Activated B cell treated with CpG ODN at 0.5 μM for 24 hours (primary cell): ENCODE measurements around the gene TSPOAP1. TPM values are rescaled to one million over a fixed set of nuclear protein-coding genes. Genes with fewer than 3 reads are reported as not detected.

Experiments used
- ATAC-seq: fragments of 200-7000 bp; cut with Tn5 transposase; one replicate; pipeline ENCODE4 v1.10.0; 2021; ENCODE audit warnings: low read depth, mild to moderate bottlenecking, moderate library complexity
- CTCF ChIA-PET: fragments of 350-600 bp; sonication (Branson Sonifier 250); formaldehyde crosslinking; loops from one replicate; lab custom pipeline; 2021; ENCODE audit warnings: antibody characterized with exemption; lab: Charles Lee
- POLR2A ChIA-PET: fragments of 350-600 bp; sonication (Branson Sonifier 250); formaldehyde crosslinking; loops from one replicate; lab custom pipeline; 2021; ENCODE audit warnings: antibody characterized with exemption; lab: Charles Lee
- DNase-seq: peaks from one replicate; pipeline ENCODE4 v3.0.0; 2022
- H3K27ac Mint-ChIP-seq: one replicate; pipeline ENCODE4 v1.8.0; 2020; ENCODE audit warnings: mixed read lengths
- H3K27me3 Mint-ChIP-seq: one replicate; pipeline ENCODE4 v1.8.0; 2021; ENCODE audit warnings: mixed read lengths
- H3K36me3 Mint-ChIP-seq: one replicate; pipeline ENCODE4 v1.8.0; 2021; ENCODE audit warnings: low read depth, mixed read lengths
- H3K4me1 Mint-ChIP-seq: one replicate; pipeline ENCODE4 v1.8.0; 2021; ENCODE audit warnings: mixed read lengths
- H3K4me3 Mint-ChIP-seq: one replicate; pipeline ENCODE4 v1.8.0; 2020; ENCODE audit warnings: mild to moderate bottlenecking, mixed read lengths
- H3K9me3 Mint-ChIP-seq: one replicate; pipeline ENCODE4 v1.8.0; 2020; ENCODE audit warnings: mixed read lengths
- intact Hi-C: fragments of 100-400 bp; cut with micrococcal nuclease; formaldehyde crosslinking; loops from one replicate; pipeline ENCODE4 v1.15.1; 2024
- total RNA-seq: library from RNA; stranded (reverse); gene quantifications from 2 replicates; pipeline ENCODE4 v1.2.3, GENCODE V29; 2022
- TF ChIP-seq, protein P1 (sequence below): fragments of 200-600 bp; IDR thresholded peaks from one replicate; pipeline ENCODE4 v1.8.0; 2022; ENCODE audit warnings: antibody characterized with exemption, mild to moderate bottlenecking

TSPOAP1 gene
- total RNA-seq, 1 donor from 2014 or later = 22.5 TPM

DNA sequence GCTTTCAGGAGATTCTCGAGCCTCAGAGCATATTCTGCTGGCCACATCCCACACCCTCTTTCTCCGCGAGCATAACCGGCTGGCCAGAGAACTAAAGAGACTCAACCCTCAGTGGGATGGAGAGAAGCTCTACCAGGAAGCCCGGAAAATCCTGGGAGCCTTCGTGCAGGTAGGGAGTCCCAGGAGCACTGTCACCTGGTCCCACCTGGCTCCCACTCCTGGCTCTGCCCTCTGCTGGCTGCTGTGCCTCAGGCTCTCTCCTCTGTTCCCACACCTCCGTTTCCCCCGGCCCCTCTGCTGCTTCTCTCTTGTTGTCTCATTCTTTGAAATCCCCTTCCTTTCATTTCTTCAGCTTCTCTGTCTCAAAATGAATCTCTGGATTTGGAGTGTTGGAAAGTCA is 73.8 kb downstream of the TSPOAP1 start:
- H3K36me3 Mint-ChIP-seq = no peaks in the 10 kb centered on the region
- H3K27ac Mint-ChIP-seq = no peak overlapping the region
- peaks cover 5% of the 10 kb centered on the region for H3K4me1 Mint-ChIP-seq
- no peak overlapping the region for H3K4me3 Mint-ChIP-seq
- TF ChIP-seq, protein P1, sequence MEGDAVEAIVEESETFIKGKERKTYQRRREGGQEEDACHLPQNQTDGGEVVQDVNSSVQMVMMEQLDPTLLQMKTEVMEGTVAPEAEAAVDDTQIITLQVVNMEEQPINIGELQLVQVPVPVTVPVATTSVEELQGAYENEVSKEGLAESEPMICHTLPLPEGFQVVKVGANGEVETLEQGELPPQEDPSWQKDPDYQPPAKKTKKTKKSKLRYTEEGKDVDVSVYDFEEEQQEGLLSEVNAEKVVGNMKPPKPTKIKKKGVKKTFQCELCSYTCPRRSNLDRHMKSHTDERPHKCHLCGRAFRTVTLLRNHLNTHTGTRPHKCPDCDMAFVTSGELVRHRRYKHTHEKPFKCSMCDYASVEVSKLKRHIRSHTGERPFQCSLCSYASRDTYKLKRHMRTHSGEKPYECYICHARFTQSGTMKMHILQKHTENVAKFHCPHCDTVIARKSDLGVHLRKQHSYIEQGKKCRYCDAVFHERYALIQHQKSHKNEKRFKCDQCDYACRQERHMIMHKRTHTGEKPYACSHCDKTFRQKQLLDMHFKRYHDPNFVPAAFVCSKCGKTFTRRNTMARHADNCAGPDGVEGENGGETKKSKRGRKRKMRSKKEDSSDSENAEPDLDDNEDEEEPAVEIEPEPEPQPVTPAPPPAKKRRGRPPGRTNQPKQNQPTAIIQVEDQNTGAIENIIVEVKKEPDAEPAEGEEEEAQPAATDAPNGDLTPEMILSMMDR = no peak
- peaks cover 16% of the 10 kb centered on the region for H3K27me3 Mint-ChIP-seq
- no peaks in the 10 kb centered on the region for H3K9me3 Mint-ChIP-seq
- DNase-seq (no peak), ATAC-seq (no peak)
- ChIA-PET CTCF (interaction anchor here (1.1 kb wide), 1 partner anchor 13 kb away, joined by 4 read pairs; no protein-coding TSS in a partner anchor), POLR2A (no interaction called here)
- intact Hi-C loops = no loop called here

GRCh38 chr17:58253082-58253481 is 75.5 kb downstream of the TSPOAP1 start:
- DNase-seq (no peak), ATAC-seq (no peak)
- H3K9me3 Mint-ChIP-seq = no peaks in the 10 kb centered on the region
- POLR2A ChIA-PET = no interaction called here
- TF ChIP-seq, protein P1 = no peak
- no peaks in the 10 kb centered on the region for H3K36me3 Mint-ChIP-seq
- peaks cover 9% of the 10 kb centered on the region for H3K27me3 Mint-ChIP-seq
- H3K4me1 Mint-ChIP-seq = peaks cover 10% of the 10 kb centered on the region
- intact Hi-C loops = no loop called here
- H3K4me3 Mint-ChIP-seq = no peak overlapping the region
- no peak overlapping the region for H3K27ac Mint-ChIP-seq
- CTCF ChIA-PET = interaction anchor here (1.4 kb wide), 1 partner anchor 11 kb away, joined by 3 read pairs; no protein-coding TSS in a partner anchor

DNA sequence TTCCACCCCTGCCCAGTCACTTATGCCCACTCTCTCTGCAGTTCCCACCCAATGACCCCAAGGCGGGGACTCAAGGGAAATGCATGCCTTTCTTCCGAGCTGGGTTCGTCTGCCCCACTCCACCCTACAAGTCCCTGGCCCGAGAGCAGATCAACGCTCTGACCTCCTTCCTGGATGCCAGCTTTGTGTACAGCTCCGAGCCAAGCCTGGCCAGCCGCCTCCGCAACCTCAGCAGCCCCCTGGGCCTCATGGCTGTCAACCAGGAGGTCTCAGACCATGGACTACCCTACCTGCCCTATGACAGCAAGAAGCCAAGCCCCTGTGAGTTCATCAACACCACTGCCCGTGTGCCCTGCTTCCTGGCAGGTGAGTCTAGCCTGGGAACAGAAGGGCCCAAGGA is 76.5 kb downstream of the TSPOAP1 start:
- no peak overlapping the region for H3K27ac Mint-ChIP-seq
- TF ChIP-seq, protein P1 = no peak
- H3K27me3 Mint-ChIP-seq = peaks cover 7% of the 10 kb centered on the region
- CTCF ChIA-PET = interaction anchor here (1.4 kb wide), 2 partner anchors 10 to 32 kb away, joined by 3 read pairs; no protein-coding TSS in a partner anchor
- no peak for DNase-seq
- H3K36me3 Mint-ChIP-seq = no peaks in the 10 kb centered on the region
- no peak overlapping the region for H3K4me3 Mint-ChIP-seq
- POLR2A ChIA-PET = no interaction called here
- no peak for ATAC-seq
- H3K4me1 Mint-ChIP-seq = peaks cover 14% of the 10 kb centered on the region
- H3K9me3 Mint-ChIP-seq = no peaks in the 10 kb centered on the region
- intact Hi-C loops = no loop called here

Other genes with a start within 250 kb of the TSPOAP1 start
- gene DYNLL2, start 245.4 kb downstream of the TSPOAP1 start, total RNA-seq = 19.5 and 19.6 TPM in 2 replicates
- not detected in 2 replicates for gene OR4D1, start 180.4 kb downstream of the TSPOAP1 start, total RNA-seq
- not detected in 2 replicates for gene OR4D2, start 161.8 kb downstream of the TSPOAP1 start, total RNA-seq
- gene EPX, start 136.1 kb downstream of the TSPOAP1 start, total RNA-seq = not detected in 2 replicates
- gene MKS1, start 109.5 kb downstream of the TSPOAP1 start, total RNA-seq = 16.0 and 17.3 TPM in 2 replicates
- gene LPO, start 90.2 kb downstream of the TSPOAP1 start, total RNA-seq = not detected in 2 replicates
- gene MPO, start 47.9 kb downstream of the TSPOAP1 start, total RNA-seq = not detected in 2 replicates
- 90.2 and 100 TPM in 2 replicates for gene SUPT4H1, start 23.4 kb upstream of the TSPOAP1 start, total RNA-seq
- gene RNF43, start 88.7 kb upstream of the TSPOAP1 start, total RNA-seq = 1.5 and 2.1 TPM in 2 replicates
- 4.5 and 5.5 TPM in 2 replicates for gene HSF5, start 159.6 kb upstream of the TSPOAP1 start, total RNA-seq
- 109 and 112 TPM in 2 replicates for gene MTMR4, start 185.8 kb upstream of the TSPOAP1 start, total RNA-seq